GM12878 (cell line): Measurements from ENCODE around the gene SEZ6L2. TPM values are rescaled to one million over a fixed set of nuclear protein-coding genes. Genes with fewer than 3 reads are reported as not detected.
A peak's percentile ranks its signal among the peaks of the same experiment; 100 is the strongest.

ENCODE experiments used
- ATAC-seq: fragments of 200-7000 bp; cut with Tn5 transposase; 3 replicates; pipeline ENCODE4 v1.9.1; 2020; ENCODE audit warnings: mild to moderate bottlenecking, moderate library complexity
- BruUV-seq: library from RNA; stranded (reverse); fragments of 400-500 nt; replicated peaks from 2 replicates; lab custom pipeline; 2021; lab: Mats Ljungman, UMichigan
- CTCF ChIA-PET: fragments of 300-600 bp; sonication (Branson Sonifier 250); formaldehyde crosslinking; extraction: SDS; loops from one replicate; lab custom pipeline; 2021; ENCODE audit warnings: inconsistent platforms; lab: Yijun Ruan, JAX
- POLR2A ChIA-PET: fragments of 350-600 bp; formaldehyde crosslinking; extraction: SDS; loops from one replicate; lab custom pipeline; 2021; ENCODE audit warnings: inconsistent platforms; lab: Charles Lee
- RAD21 ChIA-PET: fragments of 300-600 bp; sonication (Branson Sonifier 250); formaldehyde crosslinking; loops from one replicate; lab custom pipeline; 2023; ENCODE audit warnings: antibody characterized with exemption; ENCODE audit not compliant: unreplicated experiment; lab: Charles Lee
- SMC1A ChIA-PET: fragments of 300-600 bp; sonication (Branson Sonifier 250); formaldehyde crosslinking; loops from one replicate; lab custom pipeline; 2023; ENCODE audit not compliant: unreplicated experiment, uncharacterized antibody; lab: Charles Lee
- DNase-seq: peaks from one replicate; pipeline ENCODE4 v3.0.0-alpha.2; 2011; ENCODE audit warnings: low read depth, low spot score
- FAIRE-seq: peaks from 3 replicates; lab custom pipeline; 2011; peaks lifted over from hg19 to GRCh38; lab: Jason Lieb, UNC
- H2AFZ ChIP-seq: 2 replicates; pipeline ENCODE4 v1.6.0; 2011; ENCODE audit warnings: low read depth, low read length, control low read depth; ENCODE audit not compliant: control insufficient read depth
- H3K27ac ChIP-seq: 2 replicates; pipeline ENCODE4 v1.5.1; 2011; ENCODE audit warnings: control low read depth; ENCODE audit not compliant: control insufficient read depth, insufficient read depth
- H3K27me3 ChIP-seq, 2 experiments: replicated peaks in 1 of 2; 2 replicates each; pipeline versions ENCODE4 v1.6.0 to v1.6.1; 2011; ENCODE audit warnings: low read length in 1 of 2; ENCODE audit not compliant: control insufficient read depth in 2 of 2, insufficient read depth in 2 of 2
- H3K36me3 ChIP-seq, 2 experiments: 2 replicates each; pipeline ENCODE4 v1.5.1; 2011; ENCODE audit warnings: low read length in 1 of 2; ENCODE audit not compliant: control insufficient read depth in 2 of 2, insufficient read depth in 2 of 2
- H3K4me1 ChIP-seq: 2 replicates; pipeline ENCODE4 v1.6.1; 2011; ENCODE audit warnings: mild to moderate bottlenecking, low read length, moderate library complexity, mixed read lengths; ENCODE audit not compliant: control insufficient read depth, insufficient read depth
- H3K4me2 ChIP-seq: 2 replicates; pipeline ENCODE4 v1.6.0; 2011; ENCODE audit warnings: control low read depth; ENCODE audit not compliant: control insufficient read depth, insufficient read depth
- H3K4me3 ChIP-seq: fragments of 200-600 bp; sonication (generic); 2 replicates; pipeline ENCODE4 v1.5.1; 2016
- H3K79me2 ChIP-seq: 2 replicates; pipeline ENCODE4 v1.6.0; 2011; ENCODE audit warnings: low read length; ENCODE audit not compliant: control insufficient read depth, insufficient read depth
- H3K9ac ChIP-seq: 2 replicates; pipeline ENCODE4 v1.8.0; 2011; ENCODE audit warnings: low read length, control low read depth, mixed read lengths; ENCODE audit not compliant: control insufficient read depth, insufficient read depth
- H3K9me3 ChIP-seq: replicated peaks from 3 replicates; pipeline ENCODE4 v1.5.1; 2011; ENCODE audit warnings: mild to moderate bottlenecking, low read length; ENCODE audit not compliant: control insufficient read depth, insufficient read depth
- H4K20me1 ChIP-seq: 2 replicates; pipeline ENCODE4 v1.6.0; 2011; ENCODE audit not compliant: control insufficient read depth, insufficient read depth
- E2F4 ChIP-seq: IDR thresholded peaks from 2 replicates; pipeline ENCODE4 v1.6.1; 2012; ENCODE audit warnings: low read depth, low read length, improper control_type of control experiment
- ETV6 ChIP-seq, 2 experiments: fragments of 450-650 bp in 1 of 2; IDR thresholded peaks in 1 of 2; conservative IDR thresholded peaks in 1 of 2; 2 replicates each; pipeline ENCODE4 v1.6.1; 2014; ENCODE audit warnings: antibody characterized with exemption in 1 of 2, borderline replicate concordance in 1 of 2, low read depth in 1 of 2, mild to moderate bottlenecking in 1 of 2, moderate library complexity in 1 of 2
- FOS ChIP-seq: IDR thresholded peaks from 3 replicates; pipeline ENCODE4 v1.6.1; 2011; ENCODE audit warnings: borderline replicate concordance; ENCODE audit not compliant: insufficient read length; ENCODE audit errors: extremely low read depth
- MAX ChIP-seq: IDR thresholded peaks from 2 replicates; pipeline ENCODE4 v1.6.1; 2012; ENCODE audit warnings: low read depth, low read length, improper control_type of control experiment
- NFXL1 ChIP-seq: fragments of 450-650 bp; IDR thresholded peaks from 2 replicates; pipeline ENCODE4 v1.6.1; 2017; ENCODE audit warnings: antibody characterized with exemption, mild to moderate bottlenecking, borderline replicate concordance
- PML ChIP-seq: IDR thresholded peaks from 2 replicates; pipeline ENCODE4 v1.6.1; 2012; ENCODE audit warnings: low read length, inconsistent platforms
- POLR2A ChIP-seq: IDR thresholded peaks from 2 replicates; pipeline ENCODE4 v1.6.1; 2011; ENCODE audit warnings: low read depth, mild to moderate bottlenecking, low read length
- SP1 ChIP-seq: IDR thresholded peaks from one replicate; pipeline ENCODE4 v1.6.1; 2011; ENCODE audit warnings: low read depth, low read length
- SPI1 ChIP-seq: IDR thresholded peaks from 2 replicates; pipeline ENCODE4 v1.6.1; 2011; ENCODE audit warnings: low read depth, mild to moderate bottlenecking, low read length, moderate library complexity, borderline replicate concordance; ENCODE audit not compliant: insufficient read depth
- YBX1 ChIP-seq: fragments of 450-650 bp; IDR thresholded peaks from 2 replicates; pipeline ENCODE4 v1.6.1; 2016; ENCODE audit warnings: antibody characterized with exemption
- YY1 ChIP-seq: IDR thresholded peaks from 2 replicates; pipeline ENCODE4 v1.6.1; 2011; ENCODE audit warnings: low read depth, mild to moderate bottlenecking, low read length
- ZBTB4 ChIP-seq: fragments of 450-650 bp; formaldehyde crosslinking; IDR thresholded peaks from 2 replicates; pipeline ENCODE4 v1.4.0; 2022; ENCODE audit warnings: mild to moderate bottlenecking, moderate library complexity
- ZNF622 ChIP-seq: fragments of 450-650 bp; IDR thresholded peaks from 2 replicates; pipeline ENCODE4 v1.6.1; 2017; ENCODE audit warnings: mild to moderate bottlenecking, inconsistent platforms
- WGBS: methylation state at CpG from one replicate; pipeline ENCODE4 v1.1.6; 2016; ENCODE audit warnings: low lambda C conversion rate; ENCODE audit not compliant: insufficient replicate concordance, insufficient coverage; ENCODE audit errors: missing lambda C conversion rate; 5-methylcytosine and 5-hydroxymethylcytosine counted together
- in situ Hi-C: fragments of 300-500 bp; cut with MboI; formaldehyde crosslinking; loops from 9 replicates; pipeline ENCODE4 v1.14.3; 2018; ENCODE audit warnings: mixed read lengths
- intact Hi-C: fragments of 100-400 bp; cut with micrococcal nuclease; formaldehyde crosslinking; loops from one replicate; pipeline ENCODE4 v1.14.2; 2022; ENCODE audit not compliant: unreplicated experiment
- polyA plus RNA-seq, 11 experiments: library from polyadenylated mRNA; depleted of rRNA in 4 of 11; unstranded in 6 of 11; stranded (reverse) in 5 of 11; fragments of >200 nt; fragmentation: Nextera tagmentation in 4 of 11; fragmentation: Illumina TruSeq in 1 of 11; extraction: Ambion mirVana in 4 of 11; extraction: Trizol in 1 of 11; gene quantifications; 1 replicate in 1 of 11; 2 replicates in 10 of 11; pipeline versions ENCODE4 v1.2.1 to v1.2.3, GENCODE V29; 2011 to 2016; ENCODE audit warnings: inconsistent platforms in 2 of 11, missing spikeins in 2 of 11, low read depth in 1 of 11
- total RNA-seq, 4 experiments: library from RNA; depleted of rRNA in 3 of 4; stranded (reverse); fragments of >200 nt in 3 of 4; fragmentation: Illumina TruSeq in 1 of 4; extraction: Trizol in 1 of 4; gene quantifications; 2 replicates each; pipeline versions ENCODE4 v1.2.1 to v1.2.3, GENCODE V29; 2013 to 2021

The SEZ6L2 gene
- total and polyA plus RNA-seq, 10 of the 15 experiments (the other 5 are each of a cell fraction or from before 2014, with no cell fraction given) = 0.06 to 0.49 TPM; not detected in 8

- FAIRE-seq (no peak), DNase-seq (no peak), ATAC-seq (no peak)
- H3K79me2 ChIP-seq = no peaks in the 10 kb centered on the region
- in situ Hi-C loops = no loop called here
- H3K27ac ChIP-seq = no peak overlapping the region
- H3K9ac ChIP-seq = no peak overlapping the region
- peaks cover 13 to 15% of the 10 kb centered on the region in 2 experiments; a peak in 3 of 4 replicates for H3K36me3 ChIP-seq
- no peaks in the 10 kb centered on the region for H3K4me1 ChIP-seq
- H3K4me3 ChIP-seq = no peak overlapping the region
- no peaks in the 10 kb centered on the region for H4K20me1 ChIP-seq
- WGBS = 98% methylated on average over 15 of the region's 15 CpGs
- RAD21 ChIA-PET = no interaction called here
- POLR2A ChIA-PET = interaction anchor here (0.7 kb wide), 2 partner anchors 145 to 184 kb away, joined by 3 to 4 read pairs; no protein-coding TSS in a partner anchor
- TF ChIP-seq SP1 (no peak), YBX1 (no peak), ZNF622 (no peak), SPI1 (no peak), POLR2A (0 out of 2 replicates have a peak, but pooled peaks have one; percentile 20)
- H3K9me3 ChIP-seq = no peaks in the 10 kb centered on the region
- intact Hi-C loops = no loop called here
- H2AFZ ChIP-seq = no peak overlapping the region
- SMC1A ChIA-PET = interaction anchor here (1.1 kb wide), 1 partner anchor 32 kb away, joined by 3 read pairs; no protein-coding TSS in a partner anchor
- H3K27me3 ChIP-seq = no peaks in the 10 kb centered on the region
- BruUV-seq = no TSS peak
- no peak overlapping the region for H3K4me2 ChIP-seq
- CTCF ChIA-PET = interaction anchor here (0.9 kb wide), 1 partner anchor 12 kb away, joined by 4 read pairs; no protein-coding TSS in a partner anchor
These were observed 62.7 kb downstream of the SEZ6L2 start for GRCh38 chr16:29836623-29837022.

- FAIRE-seq = no peak
- CTCF ChIA-PET = interaction anchor here (0.7 to 0.9 kb wide), 2 partner anchors 13 to 16 kb away, joined by 4 read pairs; no protein-coding TSS in a partner anchor
- no peak for DNase-seq
- Histone ChIP-seq H3K4me3 (no peak overlapping the region), H3K36me3 (peaks cover 13 to 15% of the 10 kb centered on the region in 2 experiments; a peak in 3 of 4 replicates), H3K79me2 (no peaks in the 10 kb centered on the region), H3K9ac (no peak overlapping the region), H4K20me1 (no peaks in the 10 kb centered on the region), H3K27ac (no peak overlapping the region), H3K4me1 (no peaks in the 10 kb centered on the region), H2AFZ (no peak overlapping the region), H3K4me2 (no peak overlapping the region), H3K9me3 (no peaks in the 10 kb centered on the region), H3K27me3 (no peaks in the 10 kb centered on the region)
- 99% methylated on average over 6 of the region's 7 CpGs for WGBS
- SMC1A ChIA-PET = no interaction called here
- ATAC-seq = no peak
- no TSS peak for BruUV-seq
- intact Hi-C loops (no loop called here), in situ Hi-C loops (no loop called here)
- POLR2A ChIA-PET = interaction anchor here (0.7 kb wide), 2 partner anchors 144 to 185 kb away, joined by 3 to 4 read pairs; no protein-coding TSS in a partner anchor
- RAD21 ChIA-PET = no interaction called here
- TF ChIP-seq E2F4 (no peak), FOS (no peak), ZBTB4 (CRISPR knock-in tag) (no peak), YY1 (no peak), ETV6 (conservative IDR thresholded peaks at IDR 0.05 in 1 of 2, IDR thresholded peaks at IDR 0.05 in 1 of 2; ENCODE audit: borderline replicate concordance in 1 of 2, low read depth in 1 of 2) (no peak), NFXL1 (no peak), PML (no peak), MAX (no peak)
These were observed 63.4 kb downstream of the SEZ6L2 start for GRCh38 chr16:29835926-29836325.
